Activated CD4-positive, alpha-beta T cell treated with anti-CD3 and anti-CD28 coated beads, Interleukin-2, amount 10 ng/mL, durations not matched to agents 7 days and 5 days (primary cell): Measurements from ENCODE around the gene PYCR2. TPM values are rescaled to one million over a fixed set of nuclear protein-coding genes. Genes with fewer than 3 reads are reported as not detected.
"Not testable (repeated sequence)": the region's sequence is repeated elsewhere in the genome, so short reads cannot be mapped to it uniquely, and the experiment has no call there.

Experiments
- CTCF ChIA-PET: fragments of 350-600 bp; sonication (Branson Sonifier 250); formaldehyde crosslinking; loops from one replicate; lab custom pipeline; 2021; ENCODE audit warnings: antibody characterized with exemption; lab: Charles Lee
- POLR2A ChIA-PET: fragments of 350-600 bp; sonication (Branson Sonifier 250); formaldehyde crosslinking; loops from one replicate; lab custom pipeline; 2021; ENCODE audit warnings: antibody characterized with exemption; lab: Charles Lee
- DNase-seq: peaks from one replicate; pipeline ENCODE4 v3.0.0-alpha.2; 2020
- H3K27ac Mint-ChIP-seq: one replicate; pipeline ENCODE4 v1.8.0; 2021; ENCODE audit warnings: mild to moderate bottlenecking, moderate library complexity, mixed read lengths
- H3K27me3 Mint-ChIP-seq: one replicate; pipeline ENCODE4 v1.8.0; 2021; ENCODE audit warnings: mixed read lengths
- H3K36me3 Mint-ChIP-seq: one replicate; pipeline ENCODE4 v1.8.0; 2021; ENCODE audit warnings: low read depth, mixed read lengths
- H3K4me1 Mint-ChIP-seq: one replicate; pipeline ENCODE4 v1.8.0; 2021; ENCODE audit warnings: mixed read lengths
- H3K4me3 Mint-ChIP-seq: one replicate; pipeline ENCODE4 v1.8.0; 2021; ENCODE audit warnings: mild to moderate bottlenecking, moderate library complexity, mixed read lengths
- H3K9me3 Mint-ChIP-seq: one replicate; pipeline ENCODE4 v1.8.0; 2021; ENCODE audit warnings: mixed read lengths
- total RNA-seq, 2 experiments: library from RNA; stranded (reverse); gene quantifications; one replicate each; pipeline ENCODE4 v1.2.3, GENCODE V29; 2021

PYCR2 gene
- total RNA-seq, 2 experiments from 2014 or later, result 98.1 to 120 TPM

- H3K27me3 Mint-ChIP-seq, result peaks cover 2% of the 10 kb centered on the region
- no peak within 1 kb of the TSS for H3K27ac Mint-ChIP-seq
- H3K9me3 Mint-ChIP-seq, result no peaks in the 10 kb centered on the region
- H3K4me3 Mint-ChIP-seq, result no peak within 1 kb of the TSS
- peaks cover 19% of the 10 kb centered on the region for H3K4me1 Mint-ChIP-seq
- CTCF ChIA-PET, result interaction anchor here (1.0 kb wide), 1 partner anchor 18 kb away, joined by 4 read pairs; the partner anchor contains the start of gene PYCR2
- POLR2A ChIA-PET, result no interaction called here
- H3K36me3 Mint-ChIP-seq, result no peaks in the 10 kb centered on the region
- no peak for DNase-seq
These were observed 17.3 kb upstream of the PYCR2 start, which contains the start of gene LEFTY2 for GRCh38 chr1:225941187-225941941. TSS of gene LEFTY2 (minus strand) at chr1:225941220. CDS start at chr1:225941140, 80 bp downstream.

GRCh38 chr1:225940385-225941151 lies 16.5 kb upstream of the PYCR2 start:
- Mint-ChIP-seq H3K27me3 (peaks cover 2% of the 10 kb centered on the region), H3K36me3 (no peaks in the 10 kb centered on the region), H3K4me3 (no peak overlapping the region), H3K27ac (no peak overlapping the region), H3K9me3 (no peaks in the 10 kb centered on the region), H3K4me1 (peaks cover 19% of the 10 kb centered on the region)
- DNase-seq, result no peak
- POLR2A ChIA-PET, result no interaction called here
- CTCF ChIA-PET, result interaction anchor here (1.0 kb wide), 1 partner anchor 17 kb away, joined by 4 read pairs; the partner anchor contains the start of gene PYCR2

GRCh38 chr1:225939939-225940310 lies 15.9 kb upstream of the PYCR2 start:
- H3K27ac Mint-ChIP-seq, H3K9me3 Mint-ChIP-seq, H3K36me3 Mint-ChIP-seq, CTCF ChIA-PET, H3K4me3 Mint-ChIP-seq, H3K27me3 Mint-ChIP-seq, POLR2A ChIA-PET, DNase-seq: not testable (repeated sequence)
- H3K4me1 Mint-ChIP-seq, result peaks cover 14% of the 10 kb centered on the region

- H3K36me3 Mint-ChIP-seq, H3K4me1 Mint-ChIP-seq, POLR2A ChIA-PET, H3K4me3 Mint-ChIP-seq, H3K27ac Mint-ChIP-seq, DNase-seq, CTCF ChIA-PET, H3K9me3 Mint-ChIP-seq, H3K27me3 Mint-ChIP-seq: not testable (repeated sequence)
These were observed 15.3 kb upstream of the PYCR2 start for GRCh38 chr1:225939097-225939938.

GRCh38 chr1:225937048-225937968 lies 13.3 kb upstream of the PYCR2 start:
- Mint-ChIP-seq H3K4me1 (peaks cover 4% of the 10 kb centered on the region), H3K27me3 (peaks cover 2% of the 10 kb centered on the region), H3K36me3 (no peaks in the 10 kb centered on the region), H3K4me3 (no peak overlapping the region), H3K9me3 (no peaks in the 10 kb centered on the region), H3K27ac (no peak overlapping the region)
- no peak for DNase-seq
- CTCF ChIA-PET, result interaction anchor here (1.1 to 1.3 kb wide), 3 partner anchors 13 to 15 kb away, joined by 3 to 5 read pairs (median 3); partner anchors contain the start of gene PYCR2
- POLR2A ChIA-PET, result no interaction called here

GRCh38 chr1:225936523-225936922 lies 12.5 kb upstream of the PYCR2 start:
- no peak overlapping the region for H3K4me3 Mint-ChIP-seq
- DNase-seq, result no peak
- H3K4me1 Mint-ChIP-seq, result peaks cover 1% of the 10 kb centered on the region
- ChIA-PET CTCF (interaction anchor here (1.1 kb wide), 2 partner anchors 13 to 159 kb away, joined by 5 read pairs; partner anchors contain the start of genes PYCR2 and SRP9), POLR2A (no interaction called here)
- H3K27ac Mint-ChIP-seq, result no peak overlapping the region
- peaks cover 2% of the 10 kb centered on the region for H3K27me3 Mint-ChIP-seq
- no peaks in the 10 kb centered on the region for H3K36me3 Mint-ChIP-seq
- H3K9me3 Mint-ChIP-seq, result no peaks in the 10 kb centered on the region

GRCh38 chr1:225936086-225936485 lies 12.0 kb upstream of the PYCR2 start:
- DNase-seq, H3K36me3 Mint-ChIP-seq, H3K27me3 Mint-ChIP-seq, H3K4me3 Mint-ChIP-seq, POLR2A ChIA-PET, H3K4me1 Mint-ChIP-seq, H3K27ac Mint-ChIP-seq, H3K9me3 Mint-ChIP-seq: not testable (repeated sequence)
- CTCF ChIA-PET, result interaction anchor here (0.6 to 1.1 kb wide), 2 partner anchors 64 to 158 kb away, joined by 3 to 5 read pairs; partner anchors contain the start of gene SRP9

- ChIA-PET POLR2A (no interaction called here), CTCF (no interaction called here)
- DNase-seq, result no peak
- Mint-ChIP-seq H3K27ac (no peak overlapping the region), H3K27me3 (no peaks in the 10 kb centered on the region), H3K4me3 (no peak overlapping the region), H3K9me3 (no peaks in the 10 kb centered on the region), H3K4me1 (no peaks in the 10 kb centered on the region), H3K36me3 (no peaks in the 10 kb centered on the region)
These were observed 10.7 kb upstream of the PYCR2 start for GRCh38 chr1:225934711-225935110.

- Mint-ChIP-seq H3K27me3 (no peaks in the 10 kb centered on the region), H3K9me3 (no peaks in the 10 kb centered on the region), H3K4me1 (peaks cover 14% of the 10 kb centered on the region), H3K36me3 (no peaks in the 10 kb centered on the region), H3K4me3 (no peak overlapping the region), H3K27ac (no peak overlapping the region)
- ChIA-PET CTCF (interaction anchor here (1.2 to 1.8 kb wide), 2 partner anchors 13 to 50 kb away, joined by 3 to 4 read pairs; partner anchors contain the start of gene TMEM63A), POLR2A (no interaction called here)
- no peak for DNase-seq
These were observed 9.0 kb upstream of the PYCR2 start for GRCh38 chr1:225933072-225933471.

- CTCF ChIA-PET, result interaction anchor here (0.8 to 1.2 kb wide), 4 partner anchors 9 to 154 kb away, joined by 3 to 4 read pairs (median 4); partner anchors contain the start of gene SRP9
- H3K4me1 Mint-ChIP-seq, result peaks cover 23% of the 10 kb centered on the region
- peak overlapping the region; percentile 37 for H3K27ac Mint-ChIP-seq
- no peaks in the 10 kb centered on the region for H3K9me3 Mint-ChIP-seq
- DNase-seq, result no peak
- H3K27me3 Mint-ChIP-seq, result no peaks in the 10 kb centered on the region
- H3K4me3 Mint-ChIP-seq, result no peak overlapping the region
- POLR2A ChIA-PET, result no interaction called here
- no peaks in the 10 kb centered on the region for H3K36me3 Mint-ChIP-seq
These were observed 7.5 kb upstream of the PYCR2 start for GRCh38 chr1:225931270-225932136.

- DNase-seq, result no peak
- H3K27ac Mint-ChIP-seq, result peak overlapping the region; percentile 37
- no peaks in the 10 kb centered on the region for H3K27me3 Mint-ChIP-seq
- H3K4me3 Mint-ChIP-seq, result no peak overlapping the region
- ChIA-PET POLR2A (interaction anchor here (0.7 kb wide), 1 partner anchor 254 kb away, joined by 6 read pairs; no protein-coding TSS in a partner anchor), CTCF (interaction anchor here (0.7 to 2.4 kb wide), 5 partner anchors 8 to 153 kb away, joined by 3 to 9 read pairs (median 3); partner anchors contain the start of gene SRP9)
- no peaks in the 10 kb centered on the region for H3K36me3 Mint-ChIP-seq
- H3K4me1 Mint-ChIP-seq, result peaks cover 26% of the 10 kb centered on the region
- no peaks in the 10 kb centered on the region for H3K9me3 Mint-ChIP-seq
These were observed 6.5 kb upstream of the PYCR2 start for GRCh38 chr1:225930566-225930965.
